ENCODE data around the gene SPTBN4.

- TF ChIP-seq POLR2A (IDR thresholded peaks at IDR 0.05) (no peak), CTCF (IDR thresholded peaks at IDR 0.05) (no peak)
Observed at GRCh38 chr19:40421993-40422747, 44.6 kb upstream of the SPTBN4 start.
